Tibial nerve (tissue), 4 donors: ENCODE results near the gene THOC6. TPM values are rescaled to one million over a fixed set of nuclear protein-coding genes. Genes with fewer than 3 reads are reported as not detected.

ENCODE experiments used
- DNase-seq, 2 donors: peaks; one replicate each; pipeline ENCODE4 v3.0.0-alpha.2; 2019; ENCODE audit warnings: low spot score in 2 of 2
- H3K27ac ChIP-seq, 4 donors: fragments of 200-600 bp; sonication (generic) in 3 of 4; one replicate each; pipeline ENCODE4 v1.5.1; 2017 to 2019; ENCODE audit warnings: mild to moderate bottlenecking in 1 of 4
- H3K27me3 ChIP-seq, 2 donors: fragments of 200-600 bp; sonication (generic) in 1 of 2; one replicate each; pipeline versions ENCODE4 v1.5.1 to v1.6.0; 2017 to 2019
- H3K36me3 ChIP-seq, 3 donors: fragments of 200-600 bp; sonication (generic); one replicate each; pipeline ENCODE4 v1.5.1; 2018 to 2019
- H3K4me1 ChIP-seq, 4 donors: fragments of 200-600 bp; sonication (generic) in 3 of 4; one replicate each; pipeline ENCODE4 v1.5.1; 2017 to 2019
- H3K4me3 ChIP-seq, 4 donors: fragments of 200-600 bp; sonication (generic) in 3 of 4; one replicate each; pipeline ENCODE4 v1.5.1; 2017 to 2019; ENCODE audit warnings: mild to moderate bottlenecking in 1 of 4, moderate library complexity in 1 of 4
- H3K9me3 ChIP-seq, 4 donors: fragments of 200-600 bp; sonication (generic) in 3 of 4; one replicate each; pipeline ENCODE4 v1.5.1; 2017 to 2019
- EP300 ChIP-seq, 2 donors: sonication (generic); formaldehyde crosslinking; IDR thresholded peaks; one replicate each; pipeline ENCODE4 v1.6.1; 2017; ENCODE audit warnings: antibody characterized with exemption in 2 of 2, mild to moderate bottlenecking in 1 of 2
- POLR2A ChIP-seq, 2 donors: fragments of 450-650 bp; IDR thresholded peaks; one replicate each; pipeline ENCODE4 v1.6.1; 2017; ENCODE audit warnings: antibody characterized with exemption in 2 of 2, mild to moderate bottlenecking in 2 of 2, moderate library complexity in 2 of 2
- WGBS, 2 donors: methylation state at CpG; one replicate each; pipeline ENCODE4 v1.1.5; 2018; 5-methylcytosine and 5-hydroxymethylcytosine counted together
- total RNA-seq, 4 donors: library from RNA; depleted of rRNA; stranded (reverse); fragments of >200 nt; gene quantifications; one replicate each; pipeline ENCODE4 v1.1.0, GENCODE V29; 2016
- TF ChIP-seq, protein P1 (sequence below), 5 experiments: fragments of 200-600 bp in 3 of 5; fragments of 450-650 bp in 2 of 5; sonication (generic) in 3 of 5; IDR thresholded peaks; one replicate each; pipeline ENCODE4 v1.5.1; 2016 to 2019; ENCODE audit warnings: antibody characterized with exemption in 5 of 5, mild to moderate bottlenecking in 3 of 5, moderate library complexity in 2 of 5

Gene THOC6
- total RNA-seq, 4 donors from 2014 or later, result 12.2 to 28.5 (median 18.0) TPM

DNA sequence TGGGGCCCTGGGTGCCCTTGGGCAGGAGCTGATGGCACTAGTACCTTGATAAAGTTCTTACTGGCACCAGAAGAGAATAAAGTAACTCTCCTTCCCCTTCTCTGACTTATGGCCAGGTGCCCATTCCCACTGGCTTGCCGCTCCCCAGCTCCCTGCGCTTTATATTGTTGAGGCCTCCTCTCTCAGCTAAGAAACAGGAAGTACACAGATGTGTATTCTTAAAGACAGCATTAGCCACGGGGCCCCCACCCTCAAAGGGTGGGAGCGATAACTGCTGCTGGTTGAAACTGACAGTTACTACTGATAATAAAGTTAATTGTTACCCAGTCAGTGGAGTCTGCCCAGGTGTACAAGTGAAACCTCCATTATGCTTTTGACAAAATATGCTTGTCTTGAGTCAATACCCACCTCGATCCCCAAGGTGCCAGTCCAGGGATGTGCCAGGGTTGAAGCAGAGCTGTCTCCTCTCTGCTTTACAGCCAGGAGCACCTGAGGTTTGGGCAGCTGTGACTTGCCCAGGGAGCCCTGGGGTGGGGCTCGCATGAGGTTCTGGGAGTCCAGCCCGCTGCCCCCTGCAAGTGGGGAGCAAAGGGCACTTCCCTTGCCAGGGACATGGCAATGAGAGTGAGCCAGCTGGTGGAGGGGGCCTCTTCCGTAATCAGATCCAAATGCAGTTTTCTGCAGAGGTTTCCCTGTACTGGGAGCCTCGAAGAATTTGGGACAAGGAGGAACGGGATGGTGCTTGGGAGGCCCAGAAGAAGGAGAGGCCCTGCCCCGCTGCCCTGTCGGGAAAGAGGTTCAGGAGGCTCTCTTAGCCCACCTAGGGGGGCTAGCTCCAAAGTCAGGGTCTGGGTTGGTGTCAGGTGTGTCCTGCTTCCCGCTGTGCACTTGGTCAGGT lies 16.5 kb upstream of the THOC6 start:
- Histone ChIP-seq H3K4me1 (peaks cover 0 to 22% (median 7%) of the 10 kb centered on the region in 4 donors), H3K9me3 (no peaks in the 10 kb centered on the region), H3K27me3 (peaks cover 2 to 91% of the 10 kb centered on the region in 2 donors), H3K36me3 (no peaks in the 10 kb centered on the region), H3K27ac (peak overlapping the region in 1 of 4 donors; percentile 34), H3K4me3 (no peak overlapping the region)
- TF ChIP-seq EP300 (IDR thresholded peaks at IDR 0.05), result no peak
- TF ChIP-seq, protein P1, sequence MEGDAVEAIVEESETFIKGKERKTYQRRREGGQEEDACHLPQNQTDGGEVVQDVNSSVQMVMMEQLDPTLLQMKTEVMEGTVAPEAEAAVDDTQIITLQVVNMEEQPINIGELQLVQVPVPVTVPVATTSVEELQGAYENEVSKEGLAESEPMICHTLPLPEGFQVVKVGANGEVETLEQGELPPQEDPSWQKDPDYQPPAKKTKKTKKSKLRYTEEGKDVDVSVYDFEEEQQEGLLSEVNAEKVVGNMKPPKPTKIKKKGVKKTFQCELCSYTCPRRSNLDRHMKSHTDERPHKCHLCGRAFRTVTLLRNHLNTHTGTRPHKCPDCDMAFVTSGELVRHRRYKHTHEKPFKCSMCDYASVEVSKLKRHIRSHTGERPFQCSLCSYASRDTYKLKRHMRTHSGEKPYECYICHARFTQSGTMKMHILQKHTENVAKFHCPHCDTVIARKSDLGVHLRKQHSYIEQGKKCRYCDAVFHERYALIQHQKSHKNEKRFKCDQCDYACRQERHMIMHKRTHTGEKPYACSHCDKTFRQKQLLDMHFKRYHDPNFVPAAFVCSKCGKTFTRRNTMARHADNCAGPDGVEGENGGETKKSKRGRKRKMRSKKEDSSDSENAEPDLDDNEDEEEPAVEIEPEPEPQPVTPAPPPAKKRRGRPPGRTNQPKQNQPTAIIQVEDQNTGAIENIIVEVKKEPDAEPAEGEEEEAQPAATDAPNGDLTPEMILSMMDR (IDR thresholded peaks at IDR 0.05), result no peak
- TF ChIP-seq POLR2A (IDR thresholded peaks at IDR 0.05), result no peak
- WGBS, 2 donors, result 45% methylated on average over 8 to 11 of the region's 13 CpGs
- DNase-seq, result no peak

DNA sequence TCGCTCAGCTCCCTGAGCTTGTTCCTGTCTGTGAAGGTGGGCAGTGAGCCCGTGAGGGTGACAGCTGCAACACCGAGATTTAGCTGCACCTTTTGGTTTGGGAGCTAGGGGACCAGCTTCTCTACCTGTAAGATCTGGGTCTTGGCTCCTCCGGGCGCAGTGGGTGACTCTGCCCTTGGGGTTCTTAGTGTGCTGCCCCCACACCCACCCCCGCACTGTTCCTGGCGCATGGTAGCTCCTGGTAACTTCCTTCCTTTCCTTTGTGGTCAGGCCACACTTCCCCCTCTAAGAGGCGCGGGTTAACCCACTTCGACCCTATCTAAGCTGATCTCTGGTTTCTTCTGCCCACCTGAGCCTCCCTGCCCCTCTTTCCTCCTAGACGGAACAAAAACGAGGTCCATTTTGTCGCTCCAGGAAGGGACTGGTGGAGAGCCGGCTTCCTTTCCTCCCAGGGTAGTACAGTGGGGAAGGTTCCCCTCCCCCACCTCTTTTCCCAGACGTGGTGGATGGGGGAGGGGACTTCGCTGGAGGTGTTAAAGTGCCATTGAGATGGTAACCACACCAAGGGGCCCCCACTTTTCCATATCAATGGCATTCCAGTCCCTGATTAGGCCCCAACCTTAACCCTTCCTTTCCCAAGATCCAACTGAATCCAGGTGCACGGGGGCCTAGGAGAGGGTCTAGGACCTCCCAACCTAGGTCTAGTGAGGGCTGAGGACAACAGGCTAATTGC lies 15.7 kb upstream of the THOC6 start:
- DNase-seq, result no peak
- TF ChIP-seq POLR2A (IDR thresholded peaks at IDR 0.05), result no peak
- TF ChIP-seq, protein P1 (IDR thresholded peaks at IDR 0.05), result no peak
- TF ChIP-seq EP300 (IDR thresholded peaks at IDR 0.05), result no peak

DNA sequence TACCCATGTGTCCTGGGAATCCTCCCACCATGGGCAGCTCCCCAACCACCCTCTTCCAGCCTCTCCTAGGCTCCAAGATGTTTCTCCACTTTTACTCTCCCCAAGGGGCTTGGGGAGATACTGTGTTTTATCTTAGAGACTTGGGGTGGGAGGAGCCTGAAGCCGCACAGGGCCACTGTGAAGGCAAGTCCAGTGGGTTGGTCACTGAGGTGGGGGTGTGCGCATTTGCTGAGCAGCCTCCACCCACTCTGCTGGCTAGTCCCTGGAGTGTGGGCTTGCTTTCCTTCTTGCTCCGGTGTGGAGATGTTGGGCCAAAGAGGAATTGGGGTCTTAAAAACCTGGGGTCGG lies 15.2 kb upstream of the THOC6 start:
- no peak for DNase-seq
- Histone ChIP-seq H3K27me3 (peaks cover 2 to 91% of the 10 kb centered on the region in 2 donors), H3K9me3 (no peaks in the 10 kb centered on the region), H3K36me3 (no peaks in the 10 kb centered on the region), H3K4me3 (no peak overlapping the region), H3K27ac (no peak overlapping the region), H3K4me1 (peaks cover 0 to 22% (median 7%) of the 10 kb centered on the region in 4 donors)
- TF ChIP-seq, protein P1 (IDR thresholded peaks at IDR 0.05), result no peak
- TF ChIP-seq EP300 (IDR thresholded peaks at IDR 0.05) (no peak), POLR2A (IDR thresholded peaks at IDR 0.05) (no peak)
- WGBS, 2 donors, result 28 to 42% methylated on average over 4 of the region's 4 CpGs

More for the DNA sequence above, 15.7 kb upstream of the THOC6 start:
- H3K27me3 ChIP-seq, result peaks cover 2 to 91% of the 10 kb centered on the region in 2 donors
- H3K27ac ChIP-seq, result peak overlapping the region in 1 of 4 donors; percentile 34
- no peaks in the 10 kb centered on the region for H3K9me3 ChIP-seq
- H3K4me1 ChIP-seq, result peaks cover 0 to 22% (median 7%) of the 10 kb centered on the region in 4 donors
- no peak overlapping the region for H3K4me3 ChIP-seq
- WGBS, 2 donors, result 13 to 24% methylated on average over 17 of the region's 17 CpGs
- H3K36me3 ChIP-seq, result no peaks in the 10 kb centered on the region

DNA sequence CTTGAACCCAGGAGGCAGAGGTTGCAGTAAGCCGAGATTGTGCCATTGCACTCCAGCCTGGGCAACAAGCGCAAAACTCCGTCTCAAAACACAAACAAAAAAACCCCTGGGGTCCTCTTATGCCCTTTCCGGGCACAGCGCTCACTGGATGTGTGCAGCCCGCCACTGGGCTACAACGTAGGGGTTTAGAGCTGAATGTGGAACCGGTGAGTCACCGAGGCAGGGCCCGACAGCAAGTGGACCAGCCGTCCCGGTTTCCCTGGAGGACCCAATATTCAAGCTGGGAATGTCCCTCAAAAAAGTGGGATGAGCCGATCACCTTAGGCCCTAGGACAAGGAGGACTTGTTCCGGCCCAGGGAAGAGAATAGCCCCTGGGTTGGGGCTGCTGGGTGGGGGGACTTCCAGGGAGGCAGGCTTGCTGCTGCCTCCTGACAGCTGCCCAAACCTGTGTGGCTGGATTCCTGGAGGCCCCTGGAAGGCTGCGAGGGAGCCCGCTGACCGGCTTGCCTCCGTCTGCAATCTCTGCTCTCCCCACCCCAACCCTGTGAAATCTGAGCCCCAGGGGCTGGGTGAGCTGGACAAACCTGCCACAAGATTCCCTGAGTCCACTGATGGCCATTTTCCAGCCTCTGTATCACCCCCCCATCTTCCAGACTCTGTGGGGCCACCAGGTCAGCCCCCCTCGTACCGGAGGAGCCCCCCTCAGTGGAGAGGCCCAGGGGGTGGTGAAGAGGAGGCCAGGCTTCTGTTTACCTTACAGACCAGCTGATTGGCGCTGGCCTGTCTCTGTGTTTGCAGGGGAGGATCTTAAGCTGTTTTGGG lies 14.1 kb upstream of the THOC6 start:
- Histone ChIP-seq H3K27ac (no peak overlapping the region), H3K27me3 (peaks cover 2 to 96% of the 10 kb centered on the region in 2 donors), H3K36me3 (no peaks in the 10 kb centered on the region), H3K4me1 (peaks cover 0 to 20% (median 7%) of the 10 kb centered on the region in 4 donors), H3K4me3 (no peak overlapping the region), H3K9me3 (no peaks in the 10 kb centered on the region)
- WGBS, 2 donors, result 41 to 48% methylated on average over 17 to 21 of the region's 21 CpGs
- no peak for TF ChIP-seq POLR2A (IDR thresholded peaks at IDR 0.05)
- no peak for TF ChIP-seq EP300 (IDR thresholded peaks at IDR 0.05)
- TF ChIP-seq, protein P1 (IDR thresholded peaks at IDR 0.05), result no peak
- no peak for DNase-seq
